Left cardiac atrium (tissue), 4 donors: Measurements from ENCODE around the gene MUC5AC. TPM values are rescaled to one million over a fixed set of nuclear protein-coding genes. Genes with fewer than 3 reads are reported as not detected.
A peak's percentile ranks its signal among the peaks of the same experiment; 100 is the strongest.
"Not testable (repeated sequence)": the region's sequence is repeated elsewhere in the genome, so short reads cannot be mapped to it uniquely, and the experiment has no call there.

Experiments used
- ATAC-seq, 2 donors: fragments of 200-7000 bp; cut with Tn5 transposase; one replicate each; pipeline ENCODE4 v1.9.1; 2020; ENCODE audit warnings: mild to moderate bottlenecking in 2 of 2, moderate library complexity in 2 of 2
- DNase-seq: peaks from one replicate; pipeline ENCODE4 v3.0.0-alpha.2; 2020
- intact Hi-C, 2 donors: fragments of 100-400 bp; cut with DNase I; formaldehyde crosslinking; loops; one replicate each; pipeline versions ENCODE4 v1.14.1 to v1.15.1; 2022 to 2023
- total RNA-seq, 2 donors: library from RNA; stranded (reverse); fragmentation: NEBNext Ultra II Directional; extraction: Animal tissue kit (Norgen Biotek cat#: 25700); gene quantifications; one replicate each; pipeline ENCODE4 v1.2.1, GENCODE V29; 2021
- donor health status: DM: no; HTN: yes; CAD: no.
- donor health status: DM: no; HTN: yes; CAD: no; lungs with severe emphysema.
- donor health status: DM: yes; HTN: yes; CAD: no.
- donor health status: Dilated cardiomyopathy.

Gene MUC5AC
- total RNA-seq, 2 donors from 2014 or later: not detected

- no peak for DNase-seq
- no peak for ATAC-seq
- intact Hi-C loops: loop anchor here in 1 of 2 donors (2.0 kb wide), 2 partner anchors 315 to 375 kb away; no protein-coding TSS in a partner anchor
These were observed 43.8 kb downstream of the MUC5AC start for GRCh38 chr11:1201395-1202153.

GRCh38 chr11:1202154-1202775, 44.5 kb downstream of the MUC5AC start:
- intact Hi-C loops: loop anchor here in 1 of 2 donors (2.0 kb wide), 2 partner anchors 315 to 375 kb away; no protein-coding TSS in a partner anchor
- ATAC-seq: peak in 1 of 2 donors; percentile 17

DNA sequence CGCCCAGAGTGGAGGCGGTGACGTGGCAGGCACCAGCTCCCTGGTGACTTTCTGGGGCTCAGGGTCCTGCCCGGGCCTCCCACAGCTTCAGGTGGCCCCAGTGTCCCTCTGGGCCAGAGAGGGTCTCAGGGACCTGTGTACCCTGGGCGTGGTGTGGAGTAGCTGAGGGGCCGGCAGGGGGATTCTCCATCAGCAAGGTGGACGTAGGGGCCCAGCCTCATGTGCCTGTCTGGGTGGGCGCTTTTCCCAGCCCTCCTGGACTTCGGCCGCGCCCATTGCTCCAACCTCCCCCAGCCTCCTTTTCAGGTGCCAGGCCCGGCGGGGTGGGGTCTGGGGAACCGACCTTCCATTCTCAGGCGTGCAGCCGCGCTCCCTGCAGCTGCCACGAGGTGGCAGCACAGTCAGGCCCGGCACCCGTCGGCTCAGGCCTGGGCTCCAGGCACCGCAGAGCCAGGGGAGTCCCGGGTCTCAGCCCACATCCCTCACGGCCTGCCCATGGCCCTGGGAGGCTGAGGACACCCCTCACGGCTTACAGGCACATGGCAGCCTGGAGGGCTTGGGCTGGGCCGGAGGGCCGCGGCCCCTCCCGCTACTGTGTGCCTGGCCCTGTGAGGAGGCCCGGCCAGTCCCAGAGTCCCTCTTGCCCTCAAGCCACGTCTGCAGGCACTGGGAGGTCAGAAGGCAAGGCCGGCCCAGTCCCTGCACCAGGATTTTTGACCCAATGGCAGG, 45.2 kb downstream of the MUC5AC start:
- peak; percentile 60 for DNase-seq
- intact Hi-C loops: loop anchor here in 1 of 2 donors (2.0 kb wide), 2 partner anchors 314 to 374 kb away; no protein-coding TSS in a partner anchor
- ATAC-seq: peak; percentile 72 to 79

More at GRCh38 chr11:1202154-1202775, 44.5 kb downstream of the MUC5AC start:
- DNase-seq: peak; percentile 22

GRCh38 chr11:1203505-1204271, 45.9 kb downstream of the MUC5AC start:
- intact Hi-C loops: loop anchor here in 1 of 2 donors (2.0 kb wide), 2 partner anchors 313 to 373 kb away; no protein-coding TSS in a partner anchor
- no peak for ATAC-seq
- DNase-seq: peak; percentile 18

GRCh38 chr11:1204381-1205101, 46.8 kb downstream of the MUC5AC start:
- ATAC-seq: no peak
- DNase-seq: peak; percentile 9
- intact Hi-C loops: no loop called here

GRCh38 chr11:1205121-1205986, 47.6 kb downstream of the MUC5AC start:
- no peak for ATAC-seq
- peak; percentile 11 for DNase-seq
- intact Hi-C loops: no loop called here

GRCh38 chr11:1205987-1206331, 48.2 kb downstream of the MUC5AC start:
- peak; percentile 7 for DNase-seq
- intact Hi-C loops: no loop called here

GRCh38 chr11:1206391-1207271, 48.9 kb downstream of the MUC5AC start:
- intact Hi-C loops: no loop called here
- no peak for ATAC-seq
- DNase-seq: peak; percentile 19

More at GRCh38 chr11:1205987-1206331, 48.2 kb downstream of the MUC5AC start:
- ATAC-seq: no peak

DNA sequence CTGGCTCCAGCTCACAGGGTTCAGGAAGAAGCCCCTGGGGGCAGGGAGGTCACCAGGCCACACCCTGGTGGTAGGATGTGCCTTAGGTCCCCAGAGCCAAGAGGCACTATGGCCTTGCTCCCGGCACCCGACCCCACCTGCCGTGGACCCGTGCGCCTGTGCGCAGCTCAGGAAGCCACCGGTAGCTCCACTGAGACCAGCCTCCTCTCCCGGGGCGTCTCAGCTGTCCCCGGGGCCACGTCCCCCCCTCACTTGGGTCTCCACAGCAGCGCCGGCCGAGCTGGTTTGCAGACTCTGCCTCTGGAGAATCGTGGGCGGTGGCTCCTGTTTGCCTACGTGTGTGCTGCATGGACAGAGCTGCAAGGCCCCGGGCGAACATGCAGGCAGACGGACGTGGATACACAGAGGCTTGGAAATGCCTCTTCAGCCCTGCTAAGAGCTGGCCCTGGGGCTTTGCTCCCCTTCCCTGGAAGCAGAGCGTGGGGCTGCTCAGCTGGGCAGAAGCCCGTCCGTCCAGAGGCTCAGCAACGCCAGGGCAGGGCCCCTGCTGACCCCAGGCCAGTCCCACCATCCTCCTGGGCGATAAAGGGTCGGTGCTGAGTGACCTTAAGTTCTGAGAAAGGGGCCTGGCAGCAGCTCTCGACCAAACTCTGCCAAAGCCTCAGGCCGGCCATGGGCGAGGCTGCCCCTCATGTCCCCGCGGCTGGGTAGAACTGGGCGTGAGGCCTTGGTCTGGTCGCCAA, 49.8 kb downstream of the MUC5AC start:
- DNase-seq: peak; percentile 11
- intact Hi-C loops: no loop called here
- ATAC-seq: no peak

- DNase-seq (peak; percentile 15), ATAC-seq (no peak)
- intact Hi-C loops: no loop called here
These were observed 50.3 kb downstream of the MUC5AC start for GRCh38 chr11:1208144-1208393.

DNA sequence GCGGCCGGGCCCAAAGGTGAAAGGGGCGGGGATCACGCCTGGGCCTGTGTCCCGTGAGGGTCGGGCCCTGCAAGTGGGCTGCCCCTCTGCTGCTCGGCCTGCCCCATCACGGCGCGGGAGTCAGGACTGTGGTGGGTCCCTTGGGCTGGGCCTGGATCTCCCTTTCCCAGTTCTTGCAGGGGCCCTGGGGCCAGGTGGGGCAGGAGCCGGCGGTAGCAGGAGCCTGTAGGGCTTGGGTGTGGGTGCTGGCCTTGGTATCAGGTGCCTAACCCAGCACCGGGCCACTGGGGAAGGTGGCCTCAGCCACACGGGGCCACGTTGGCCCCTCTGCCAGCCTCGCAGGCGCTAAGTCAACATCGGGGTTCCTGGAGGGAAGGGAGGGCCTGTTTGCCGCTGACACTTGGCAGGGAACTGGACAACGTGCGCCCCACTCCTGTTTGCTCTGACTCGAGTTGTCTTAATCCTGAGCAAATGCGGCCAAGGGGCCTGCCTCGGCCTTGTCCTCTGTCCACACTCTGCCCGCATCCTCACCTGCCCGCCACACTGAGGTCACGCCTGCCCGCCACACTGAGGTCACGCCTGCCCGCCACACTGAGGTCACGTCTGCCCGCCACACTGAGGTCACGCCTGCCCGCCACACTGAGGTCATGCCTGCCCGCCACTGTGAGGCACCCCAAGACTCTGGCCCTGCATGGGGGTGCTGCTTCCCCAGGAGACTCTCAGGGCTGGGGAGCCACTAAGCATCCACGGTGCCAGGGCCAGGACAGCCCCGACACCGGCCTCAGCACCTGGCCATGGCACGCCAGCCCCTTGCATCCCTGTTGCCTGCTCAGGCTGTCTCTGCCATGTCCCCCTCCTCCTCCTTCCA, 50.9 kb downstream of the MUC5AC start:
- peak; percentile 20 for DNase-seq
- intact Hi-C loops: no loop called here
- no peak for ATAC-seq

DNA sequence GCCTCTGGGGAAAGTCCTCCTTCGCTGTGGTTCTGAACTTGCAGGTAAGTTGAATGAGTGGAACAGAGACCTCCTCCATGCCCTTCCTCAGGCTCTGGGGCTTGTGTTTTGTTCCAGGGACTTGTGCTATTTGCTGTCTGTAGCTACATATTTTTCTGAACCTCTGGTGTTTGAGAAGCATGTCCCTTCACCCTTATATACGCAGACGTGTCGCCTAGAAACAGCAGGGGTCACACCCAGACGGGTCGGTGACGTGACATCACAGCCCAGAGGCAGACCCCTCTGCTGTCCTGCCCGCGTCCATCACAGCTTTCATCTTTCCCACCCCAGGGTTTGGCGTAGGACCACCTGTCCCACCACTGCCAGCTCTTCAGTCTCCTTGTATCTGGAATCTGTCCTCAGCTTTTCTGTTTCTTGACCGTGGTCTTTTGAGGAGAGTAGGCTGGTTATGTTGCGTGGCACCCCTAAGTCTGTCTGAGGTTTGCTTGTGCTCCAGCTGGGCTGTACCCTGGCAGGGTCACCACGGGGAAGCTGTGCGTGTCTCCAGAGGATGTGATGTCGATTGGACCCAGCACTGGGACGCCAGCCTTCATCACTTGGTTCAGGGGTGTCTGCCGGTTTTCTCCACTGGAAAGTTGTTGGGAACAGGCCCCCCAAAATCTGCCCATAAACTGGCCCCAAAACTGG, 51.8 kb downstream of the MUC5AC start:
- intact Hi-C loops: no loop called here
- DNase-seq (peak; percentile 2), ATAC-seq (no peak)

DNA sequence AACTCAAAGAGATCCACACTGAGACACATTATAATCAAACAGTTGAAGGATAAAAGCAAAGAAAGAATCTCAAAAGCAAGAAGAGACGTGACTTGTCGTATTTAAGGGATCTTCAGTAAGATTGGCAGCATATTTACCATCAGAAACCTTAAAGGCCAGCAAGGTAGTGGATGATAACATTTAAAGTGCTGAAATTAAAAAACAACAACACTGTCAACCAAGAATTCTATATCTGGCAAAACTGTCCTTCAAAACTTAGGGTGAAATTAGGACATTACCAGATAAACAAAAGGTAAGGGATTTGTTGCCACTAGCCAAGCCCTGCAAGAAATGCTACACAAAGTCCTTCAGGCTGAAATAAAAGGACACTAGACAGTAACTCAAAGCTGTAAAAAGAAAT, 54.1 kb downstream of the MUC5AC start:
- intact Hi-C loops: no loop called here
- ATAC-seq (no peak), DNase-seq (no peak)

GRCh38 chr11:1215826-1216225, 58.1 kb downstream of the MUC5AC start:
- intact Hi-C loops, DNase-seq, ATAC-seq: not testable (repeated sequence)

GRCh38 chr11:1217151-1217550, 59.4 kb downstream of the MUC5AC start:
- DNase-seq (peak; percentile 12), ATAC-seq (no peak)
- intact Hi-C loops: no loop called here
